GM12878 (cell line): Measurements from ENCODE around the gene VCL. TPM values are rescaled to one million over a fixed set of nuclear protein-coding genes. Genes with fewer than 3 reads are reported as not detected.
"Not testable (repeated sequence)": the region's sequence is repeated elsewhere in the genome, so short reads cannot be mapped to it uniquely, and the experiment has no call there.

Experiments used
- ATAC-seq: fragments of 200-7000 bp; cut with Tn5 transposase; 3 replicates; pipeline ENCODE4 v1.9.1; 2020; ENCODE audit warnings: mild to moderate bottlenecking, moderate library complexity
- BruUV-seq: library from RNA; stranded (reverse); fragments of 400-500 nt; replicated peaks from 2 replicates; lab custom pipeline; 2021; lab: Mats Ljungman, UMichigan
- CTCF ChIA-PET: fragments of 300-600 bp; sonication (Branson Sonifier 250); formaldehyde crosslinking; extraction: SDS; loops from one replicate; lab custom pipeline; 2021; ENCODE audit warnings: inconsistent platforms; lab: Yijun Ruan, JAX
- POLR2A ChIA-PET: fragments of 350-600 bp; formaldehyde crosslinking; extraction: SDS; loops from one replicate; lab custom pipeline; 2021; ENCODE audit warnings: inconsistent platforms; lab: Charles Lee
- RAD21 ChIA-PET: fragments of 300-600 bp; sonication (Branson Sonifier 250); formaldehyde crosslinking; loops from one replicate; lab custom pipeline; 2023; ENCODE audit warnings: antibody characterized with exemption; ENCODE audit not compliant: unreplicated experiment; lab: Charles Lee
- SMC1A ChIA-PET: fragments of 300-600 bp; sonication (Branson Sonifier 250); formaldehyde crosslinking; loops from one replicate; lab custom pipeline; 2023; ENCODE audit not compliant: unreplicated experiment, uncharacterized antibody; lab: Charles Lee
- DNase-seq: peaks from one replicate; pipeline ENCODE4 v3.0.0-alpha.2; 2011; ENCODE audit warnings: low read depth, low spot score
- FAIRE-seq: peaks from 3 replicates; lab custom pipeline; 2011; peaks lifted over from hg19 to GRCh38; lab: Jason Lieb, UNC
- H2AFZ ChIP-seq: 2 replicates; pipeline ENCODE4 v1.6.0; 2011; ENCODE audit warnings: low read depth, low read length, control low read depth; ENCODE audit not compliant: control insufficient read depth
- H3K27ac ChIP-seq: 2 replicates; pipeline ENCODE4 v1.5.1; 2011; ENCODE audit warnings: control low read depth; ENCODE audit not compliant: control insufficient read depth, insufficient read depth
- H3K27me3 ChIP-seq, 2 experiments: replicated peaks in 1 of 2; 2 replicates each; pipeline versions ENCODE4 v1.6.0 to v1.6.1; 2011; ENCODE audit warnings: low read length in 1 of 2; ENCODE audit not compliant: control insufficient read depth in 2 of 2, insufficient read depth in 2 of 2
- H3K36me3 ChIP-seq, 2 experiments: 2 replicates each; pipeline ENCODE4 v1.5.1; 2011; ENCODE audit warnings: low read length in 1 of 2; ENCODE audit not compliant: control insufficient read depth in 2 of 2, insufficient read depth in 2 of 2
- H3K4me1 ChIP-seq: 2 replicates; pipeline ENCODE4 v1.6.1; 2011; ENCODE audit warnings: mild to moderate bottlenecking, low read length, moderate library complexity, mixed read lengths; ENCODE audit not compliant: control insufficient read depth, insufficient read depth
- H3K4me2 ChIP-seq: 2 replicates; pipeline ENCODE4 v1.6.0; 2011; ENCODE audit warnings: control low read depth; ENCODE audit not compliant: control insufficient read depth, insufficient read depth
- H3K4me3 ChIP-seq: fragments of 200-600 bp; sonication (generic); 2 replicates; pipeline ENCODE4 v1.5.1; 2016
- H3K79me2 ChIP-seq: 2 replicates; pipeline ENCODE4 v1.6.0; 2011; ENCODE audit warnings: low read length; ENCODE audit not compliant: control insufficient read depth, insufficient read depth
- H3K9ac ChIP-seq: 2 replicates; pipeline ENCODE4 v1.8.0; 2011; ENCODE audit warnings: low read length, control low read depth, mixed read lengths; ENCODE audit not compliant: control insufficient read depth, insufficient read depth
- H3K9me3 ChIP-seq: replicated peaks from 3 replicates; pipeline ENCODE4 v1.5.1; 2011; ENCODE audit warnings: mild to moderate bottlenecking, low read length; ENCODE audit not compliant: control insufficient read depth, insufficient read depth
- H4K20me1 ChIP-seq: 2 replicates; pipeline ENCODE4 v1.6.0; 2011; ENCODE audit not compliant: control insufficient read depth, insufficient read depth
- ASH2L ChIP-seq: fragments of 300-600, 200-600 bp; sonication (generic); IDR thresholded peaks from 2 replicates; pipeline ENCODE4 v1.6.1; 2017; ENCODE audit warnings: low read depth, mild to moderate bottlenecking, borderline replicate concordance
- BCL3 ChIP-seq: IDR thresholded peaks from 2 replicates; pipeline ENCODE4 v1.6.1; 2011; ENCODE audit warnings: borderline replicate concordance, low read depth, mild to moderate bottlenecking, moderate library complexity, low read length; ENCODE audit not compliant: insufficient read depth, poor library complexity, severe bottlenecking
- CBFB ChIP-seq: IDR thresholded peaks from 2 replicates; pipeline ENCODE4 v1.6.1; 2016; ENCODE audit warnings: antibody characterized with exemption, low read depth
- GABPA ChIP-seq: IDR thresholded peaks from 2 replicates; pipeline ENCODE4 v1.6.1; 2014; ENCODE audit warnings: antibody characterized with exemption, low read depth, mild to moderate bottlenecking, inconsistent platforms
- NR2F1 ChIP-seq: fragments of 450-650 bp; conservative IDR thresholded peaks from 2 replicates; pipeline ENCODE4 v1.6.1; 2017; ENCODE audit warnings: mild to moderate bottlenecking
- RAD51 ChIP-seq: fragments of 450-650 bp; IDR thresholded peaks from 2 replicates; pipeline ENCODE4 v1.6.1; 2016; ENCODE audit warnings: moderate library complexity, mild to moderate bottlenecking, inconsistent platforms
- RELA ChIP-seq: fragments of 450-650 bp; IDR thresholded peaks from 2 replicates; pipeline ENCODE4 v1.8.0; 2014; ENCODE audit warnings: borderline replicate concordance; ENCODE audit not compliant: partially characterized antibody
- SMARCA5 ChIP-seq: fragments of 450-650 bp; IDR thresholded peaks from 2 replicates; pipeline ENCODE4 v1.6.1; 2017; ENCODE audit warnings: mild to moderate bottlenecking
- SREBF2 ChIP-seq: IDR thresholded peaks from 2 replicates; pipeline ENCODE4 v1.6.1; 2012; ENCODE audit warnings: mild to moderate bottlenecking, low read length
- SRF ChIP-seq, 2 experiments: IDR thresholded peaks; 2 replicates each; pipeline ENCODE4 v1.6.1; 2011; ENCODE audit warnings: low read depth in 2 of 2, low read length in 2 of 2, mild to moderate bottlenecking in 1 of 2, moderate library complexity in 1 of 2
- SUZ12 ChIP-seq: fragments of 200-600 bp; sonication (generic); IDR thresholded peaks from one replicate; pipeline ENCODE4 v1.6.1; 2018; ENCODE audit warnings: antibody characterized with exemption, mild to moderate bottlenecking; ENCODE audit not compliant: unreplicated experiment
- WRNIP1 ChIP-seq: IDR thresholded peaks from 2 replicates; pipeline ENCODE4 v1.6.1; 2011; ENCODE audit warnings: low read depth, low read length, improper control_type of control experiment, borderline replicate concordance
- WGBS: methylation state at CpG from one replicate; pipeline ENCODE4 v1.1.6; 2016; ENCODE audit warnings: low lambda C conversion rate; ENCODE audit not compliant: insufficient replicate concordance, insufficient coverage; ENCODE audit errors: missing lambda C conversion rate; 5-methylcytosine and 5-hydroxymethylcytosine counted together
- in situ Hi-C: fragments of 300-500 bp; cut with MboI; formaldehyde crosslinking; loops from 9 replicates; pipeline ENCODE4 v1.14.3; 2018; ENCODE audit warnings: mixed read lengths
- intact Hi-C: fragments of 100-400 bp; cut with micrococcal nuclease; formaldehyde crosslinking; loops from one replicate; pipeline ENCODE4 v1.14.2; 2022; ENCODE audit not compliant: unreplicated experiment
- polyA plus RNA-seq, 11 experiments: library from polyadenylated mRNA; depleted of rRNA in 4 of 11; unstranded in 6 of 11; stranded (reverse) in 5 of 11; fragments of >200 nt; fragmentation: Nextera tagmentation in 4 of 11; fragmentation: Illumina TruSeq in 1 of 11; extraction: Ambion mirVana in 4 of 11; extraction: Trizol in 1 of 11; gene quantifications; 1 replicate in 1 of 11; 2 replicates in 10 of 11; pipeline versions ENCODE4 v1.2.1 to v1.2.3, GENCODE V29; 2011 to 2016; ENCODE audit warnings: inconsistent platforms in 2 of 11, missing spikeins in 2 of 11, low read depth in 1 of 11
- total RNA-seq, 4 experiments: library from RNA; depleted of rRNA in 3 of 4; stranded (reverse); fragments of >200 nt in 3 of 4; fragmentation: Illumina TruSeq in 1 of 4; extraction: Trizol in 1 of 4; gene quantifications; 2 replicates each; pipeline versions ENCODE4 v1.2.1 to v1.2.3, GENCODE V29; 2013 to 2021

Gene VCL
- total and polyA plus RNA-seq, 10 of the 15 experiments (the other 5 are each of a cell fraction or from before 2014, with no cell fraction given): 6.7 to 54.6 (median 24.3) TPM

- no peak for TF ChIP-seq WRNIP1
- no peak for TF ChIP-seq CBFB
- TF ChIP-seq RELA: no peak
- no peak for TF ChIP-seq SREBF2
- peak; percentile 54; the same call in 1 of the 2 replicates for TF ChIP-seq NR2F1
- TF ChIP-seq SMARCA5: no peak
Observed at GRCh38 chr10:73959484-73960243, 38.3 kb upstream of the VCL start (continued).

GRCh38 chr10:73962386-73962785 is 35.5 kb upstream of the VCL start:
- H3K4me3 ChIP-seq: no peak overlapping the region
- no peak for ATAC-seq
- POLR2A ChIA-PET: interaction anchor here (0.6 kb wide), 1 partner anchor 190 kb away, joined by 3 read pairs; no protein-coding TSS in a partner anchor
- no peaks in the 10 kb centered on the region for H4K20me1 ChIP-seq
- intact Hi-C loops: no loop called here
- no peaks in the 10 kb centered on the region for H3K79me2 ChIP-seq
- TF ChIP-seq SRF (IDR thresholded peaks at IDR 0.05; ENCODE audit: low read depth in 2 of 2, low read length in 2 of 2) (no peak), ASH2L (no peak), RAD51 (no peak), SUZ12 (no peak), GABPA (no peak), SREBF2 (no peak), BCL3 (no peak)
- TF ChIP-seq, all 136 proteins: peak for 0
- WGBS: 72% methylated on average over 2 of the region's 2 CpGs
- RAD21 ChIA-PET: no interaction called here
- in situ Hi-C loops: no loop called here
- Histone ChIP-seq H3K9me3 (no peaks in the 10 kb centered on the region), H3K9ac (no peak overlapping the region), H3K27me3 (no peaks in the 10 kb centered on the region), H3K27ac (no peak overlapping the region), H2AFZ (no peak overlapping the region), H3K36me3 (no peaks in the 10 kb centered on the region), H3K4me1 (peaks cover 38% of the 10 kb centered on the region), H3K4me2 (no peak overlapping the region)
- DNase-seq (no peak), FAIRE-seq (no peak)
- SMC1A ChIA-PET: interaction anchor here (0.8 to 1.3 kb wide), 3 partner anchors 19 to 78 kb away, joined by 3 to 4 read pairs (median 4); no protein-coding TSS in a partner anchor
- CTCF ChIA-PET: interaction anchor here (0.6 to 1.3 kb wide), 2 partner anchors 82 to 274 kb away, joined by 3 to 4 read pairs; no protein-coding TSS in a partner anchor
- no TSS peak for BruUV-seq

GRCh38 chr10:73963533-73963932 is 34.4 kb upstream of the VCL start:
- H3K79me2 ChIP-seq, in situ Hi-C loops, H3K9ac ChIP-seq, BruUV-seq, H3K4me2 ChIP-seq, H3K36me3 ChIP-seq, H3K27ac ChIP-seq, intact Hi-C loops, H3K4me3 ChIP-seq, FAIRE-seq, H3K27me3 ChIP-seq, H4K20me1 ChIP-seq, ATAC-seq, DNase-seq, H3K9me3 ChIP-seq, H2AFZ ChIP-seq: not testable (repeated sequence)
- RAD21 ChIA-PET: interaction anchor here (1.5 kb wide), 1 partner anchor 30 kb away, joined by 3 read pairs; no protein-coding TSS in a partner anchor
- H3K4me1 ChIP-seq: peaks cover 27% of the 10 kb centered on the region
- CTCF ChIA-PET: interaction anchor here (1.1 to 1.4 kb wide), 2 partner anchors 84 to 116 kb away, joined by 3 read pairs; no protein-coding TSS in a partner anchor
- POLR2A ChIA-PET: interaction anchor here (0.8 kb wide), 1 partner anchor 131 kb away, joined by 3 read pairs; no protein-coding TSS in a partner anchor
- SMC1A ChIA-PET: interaction anchor here (1.2 to 1.6 kb wide), 2 partner anchors 113 to 118 kb away, joined by 3 read pairs; no protein-coding TSS in a partner anchor
- 80% methylated on average over 12 of the region's 12 CpGs for WGBS
